HepG2 (cell line): Measurements from ENCODE around the gene SNAP47. TPM values are rescaled to one million over a fixed set of nuclear protein-coding genes. Genes with fewer than 3 reads are reported as not detected.

ENCODE experiments used
- ARHGAP35 ChIP-seq: sonication (generic); formaldehyde crosslinking; IDR thresholded peaks from 2 replicates; pipeline ENCODE4 v1.9.0; 2022; ENCODE audit warnings: mild to moderate bottlenecking, inconsistent platforms, moderate library complexity, missing genetic modification reagents, borderline replicate concordance
- DR1 ChIP-seq: sonication (generic); formaldehyde crosslinking; IDR thresholded peaks from 2 replicates; pipeline ENCODE4 v1.8.0; 2021; ENCODE audit warnings: mild to moderate bottlenecking, missing genetic modification reagents, inconsistent platforms
- ESRRA ChIP-seq: sonication (generic); formaldehyde crosslinking; IDR thresholded peaks from 2 replicates; pipeline ENCODE4 v1.5.1; 2020; ENCODE audit warnings: mild to moderate bottlenecking, low read depth, missing genetic modification reagents
- IKZF5 ChIP-seq: IDR thresholded peaks from 2 replicates; pipeline ENCODE4 v1.6.1; 2018; ENCODE audit warnings: missing genetic modification reagents, mild to moderate bottlenecking, missing compliant biosample characterization
- MTA3 ChIP-seq: sonication (generic); formaldehyde crosslinking; IDR thresholded peaks from 2 replicates; pipeline ENCODE4 v1.4.0; 2020; ENCODE audit warnings: missing genetic modification reagents
- PREB ChIP-seq: sonication (generic); formaldehyde crosslinking; IDR thresholded peaks from 2 replicates; pipeline ENCODE4 v1.4.0; 2020; ENCODE audit warnings: missing genetic modification reagents
- SNAI1 ChIP-seq: sonication (generic); formaldehyde crosslinking; IDR thresholded peaks from 2 replicates; pipeline ENCODE4 v1.5.0; 2020; ENCODE audit warnings: mild to moderate bottlenecking, missing genetic modification reagents, borderline replicate concordance
- TBX2 ChIP-seq: sonication (generic); formaldehyde crosslinking; IDR thresholded peaks from 2 replicates; pipeline ENCODE4 v1.5.0; 2020; ENCODE audit warnings: missing genetic modification reagents, mild to moderate bottlenecking, borderline replicate concordance
- TCF12 ChIP-seq, 2 experiments: fragments of 450-650 bp in 1 of 2; sonication (generic) in 1 of 2; formaldehyde crosslinking in 1 of 2; IDR thresholded peaks; 2 replicates each; pipeline versions ENCODE4 v1.6.1 to v1.8.0; 2017 to 2022; ENCODE audit warnings: antibody characterized with exemption in 1 of 2, mild to moderate bottlenecking in 1 of 2, missing genetic modification reagents in 1 of 2, moderate library complexity in 1 of 2
- ZNF251 ChIP-seq: sonication (generic); formaldehyde crosslinking; IDR thresholded peaks from 2 replicates; pipeline ENCODE4 v1.9.0; 2021; ENCODE audit warnings: mild to moderate bottlenecking, missing genetic modification reagents
- polyA plus RNA-seq, 8 experiments: library from polyadenylated mRNA; depleted of rRNA in 3 of 8; stranded (reverse) in 7 of 8; unstranded in 1 of 8; fragments of >200 nt; fragmentation: Illumina TruSeq in 4 of 8; extraction: Trizol in 4 of 8; gene quantifications; 2 replicates each; pipeline versions ENCODE4 v1.2.1 to v1.2.3, GENCODE V29; 2011 to 2016; ENCODE audit warnings: low read depth in 4 of 8, missing spikeins in 1 of 8, mixed read lengths in 1 of 8; ENCODE audit not compliant: insufficient read depth in 1 of 8
- total RNA-seq, 5 experiments: library from RNA; depleted of rRNA; stranded (reverse); fragments of >200 nt; fragmentation: Illumina TruSeq; extraction: Trizol; gene quantifications; 2 replicates each; pipeline ENCODE4 v1.2.3, GENCODE V29; 2016; ENCODE audit warnings: low read depth in 1 of 5
- TF ChIP-seq, protein P1 (sequence below): sonication (generic); formaldehyde crosslinking; IDR thresholded peaks from 2 replicates; pipeline ENCODE4 v1.5.1; 2020; ENCODE audit warnings: missing genetic modification reagents, mild to moderate bottlenecking, borderline replicate concordance
- TF ChIP-seq, protein P2 (sequence below): sonication (generic); formaldehyde crosslinking; IDR thresholded peaks from 2 replicates; pipeline ENCODE4 v1.8.0; 2022; ENCODE audit warnings: missing genetic modification reagents, mild to moderate bottlenecking, inconsistent platforms, borderline replicate concordance
- TF ChIP-seq, protein P3 (sequence below): sonication (generic); formaldehyde crosslinking; IDR thresholded peaks from 2 replicates; pipeline ENCODE4 v1.8.0; 2022; ENCODE audit warnings: low read depth, missing genetic modification reagents
- TF ChIP-seq, protein P4 (sequence below): fragments of 450-650 bp; IDR thresholded peaks from 2 replicates; pipeline ENCODE4 v1.6.1; 2017; ENCODE audit warnings: mild to moderate bottlenecking

SNAP47 gene
- total and polyA plus RNA-seq, 2 of the 13 experiments (the other 11 are each of a cell fraction or from before 2014, with no cell fraction given), result 13.6 to 25.1 TPM

DNA sequence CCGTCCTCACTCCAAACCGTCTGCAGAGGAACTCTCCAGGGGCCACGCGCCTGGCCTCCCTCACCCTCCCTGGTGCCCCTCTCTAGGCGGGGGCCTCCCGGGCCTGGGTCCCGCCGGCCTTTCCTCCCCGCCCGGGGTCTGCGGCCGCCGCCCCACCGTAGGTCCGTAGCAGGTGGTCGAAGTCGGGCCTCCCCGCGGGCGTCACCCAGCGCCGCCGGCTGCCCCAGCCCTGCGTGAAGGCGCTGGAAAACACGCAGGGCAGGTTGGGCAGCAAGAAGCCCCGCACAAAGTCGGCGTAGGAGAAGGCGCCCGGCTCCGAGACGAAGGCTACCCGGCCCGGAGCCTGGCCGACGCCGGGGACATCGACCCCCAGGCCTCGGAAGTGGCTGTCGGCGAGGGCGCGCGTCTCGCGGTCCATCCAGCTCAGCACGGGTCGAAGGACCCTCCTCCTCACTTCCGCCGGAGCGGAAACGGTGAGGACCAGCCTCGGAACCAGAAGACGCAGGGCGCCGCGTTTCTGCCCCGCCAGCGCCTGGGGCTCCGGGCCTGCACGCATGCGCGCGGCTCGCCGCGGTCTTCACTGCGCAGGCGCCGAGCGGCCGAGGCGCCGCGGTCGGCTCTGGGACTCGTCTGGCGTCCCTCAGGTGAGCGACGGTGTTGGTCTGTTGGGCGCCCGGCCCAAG lies at the start of gene SNAP47, which contains the start of gene JMJD4 (continued):
- TF ChIP-seq DR1, result peak; percentile 90; the same call in 1 of the 2 replicates
- peak; percentile 96 for TF ChIP-seq IKZF5 (CRISPR knock-in tag)
- TF ChIP-seq MTA3 (CRISPR knock-in tag), result no peak
- peak; percentile 93 for TF ChIP-seq ARHGAP35 (CRISPR knock-in tag)
- TF ChIP-seq, protein P1, sequence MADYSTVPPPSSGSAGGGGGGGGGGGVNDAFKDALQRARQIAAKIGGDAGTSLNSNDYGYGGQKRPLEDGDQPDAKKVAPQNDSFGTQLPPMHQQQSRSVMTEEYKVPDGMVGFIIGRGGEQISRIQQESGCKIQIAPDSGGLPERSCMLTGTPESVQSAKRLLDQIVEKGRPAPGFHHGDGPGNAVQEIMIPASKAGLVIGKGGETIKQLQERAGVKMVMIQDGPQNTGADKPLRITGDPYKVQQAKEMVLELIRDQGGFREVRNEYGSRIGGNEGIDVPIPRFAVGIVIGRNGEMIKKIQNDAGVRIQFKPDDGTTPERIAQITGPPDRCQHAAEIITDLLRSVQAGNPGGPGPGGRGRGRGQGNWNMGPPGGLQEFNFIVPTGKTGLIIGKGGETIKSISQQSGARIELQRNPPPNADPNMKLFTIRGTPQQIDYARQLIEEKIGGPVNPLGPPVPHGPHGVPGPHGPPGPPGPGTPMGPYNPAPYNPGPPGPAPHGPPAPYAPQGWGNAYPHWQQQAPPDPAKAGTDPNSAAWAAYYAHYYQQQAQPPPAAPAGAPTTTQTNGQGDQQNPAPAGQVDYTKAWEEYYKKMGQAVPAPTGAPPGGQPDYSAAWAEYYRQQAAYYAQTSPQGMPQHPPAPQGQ (CRISPR knock-in tag), result no peak
- TF ChIP-seq, protein P2, sequence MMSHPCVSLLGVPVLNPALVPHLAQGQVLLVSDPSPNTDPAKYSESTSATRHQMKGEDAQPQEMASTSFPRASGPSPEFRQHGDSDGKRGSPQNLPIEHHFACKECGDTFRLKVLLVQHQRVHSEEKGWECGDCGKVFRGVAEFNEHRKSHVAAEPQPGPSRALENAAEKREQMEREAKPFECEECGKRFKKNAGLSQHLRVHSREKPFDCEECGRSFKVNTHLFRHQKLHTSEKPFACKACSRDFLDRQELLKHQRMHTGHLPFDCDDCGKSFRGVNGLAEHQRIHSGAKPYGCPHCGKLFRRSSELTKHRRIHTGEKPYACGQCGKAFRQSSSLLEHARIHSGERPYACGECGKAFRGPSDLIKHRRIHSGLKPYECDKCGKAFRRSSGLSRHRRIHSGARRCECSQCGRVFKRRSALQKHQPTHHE, result peak; percentile 97
- no peak for TF ChIP-seq ZNF251 (CRISPR knock-in tag)
- TF ChIP-seq TCF12 (IDR thresholded peaks at IDR 0.05), result no peak
- TF ChIP-seq TCF12 (CRISPR knock-in tag; IDR thresholded peaks at IDR 0.05), result no peak; the same call in 1 of the 2 replicates
- TF ChIP-seq TBX2 (CRISPR knock-in tag), result peak; percentile 83; the same call in 1 of the 2 replicates
- TF ChIP-seq SNAI1 (CRISPR knock-in tag), result no peak
- peak; percentile 86; the same call in 1 of the 2 replicates for TF ChIP-seq ESRRA
- TF ChIP-seq, protein P3, sequence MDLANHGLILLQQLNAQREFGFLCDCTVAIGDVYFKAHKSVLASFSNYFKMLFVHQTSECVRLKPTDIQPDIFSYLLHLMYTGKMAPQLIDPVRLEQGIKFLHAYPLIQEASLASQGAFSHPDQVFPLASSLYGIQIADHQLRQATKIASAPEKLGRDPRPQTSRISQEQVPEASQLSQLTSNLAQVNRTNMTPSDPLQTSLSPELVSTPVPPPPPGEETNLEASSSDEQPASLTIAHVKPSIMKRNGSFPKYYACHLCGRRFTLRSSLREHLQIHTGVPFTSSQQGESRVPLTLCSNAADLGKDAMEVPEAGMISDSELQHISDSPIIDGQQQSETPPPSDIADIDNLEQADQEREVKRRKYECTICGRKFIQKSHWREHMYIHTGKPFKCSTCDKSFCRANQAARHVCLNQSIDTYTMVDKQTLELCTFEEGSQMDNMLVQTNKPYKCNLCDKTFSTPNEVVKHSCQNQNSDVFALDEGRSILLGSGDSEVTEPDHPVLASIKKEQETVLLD (CRISPR knock-in tag), result peak; percentile 70
- TF ChIP-seq PREB (CRISPR knock-in tag), result no peak
- TF ChIP-seq, protein P4, sequence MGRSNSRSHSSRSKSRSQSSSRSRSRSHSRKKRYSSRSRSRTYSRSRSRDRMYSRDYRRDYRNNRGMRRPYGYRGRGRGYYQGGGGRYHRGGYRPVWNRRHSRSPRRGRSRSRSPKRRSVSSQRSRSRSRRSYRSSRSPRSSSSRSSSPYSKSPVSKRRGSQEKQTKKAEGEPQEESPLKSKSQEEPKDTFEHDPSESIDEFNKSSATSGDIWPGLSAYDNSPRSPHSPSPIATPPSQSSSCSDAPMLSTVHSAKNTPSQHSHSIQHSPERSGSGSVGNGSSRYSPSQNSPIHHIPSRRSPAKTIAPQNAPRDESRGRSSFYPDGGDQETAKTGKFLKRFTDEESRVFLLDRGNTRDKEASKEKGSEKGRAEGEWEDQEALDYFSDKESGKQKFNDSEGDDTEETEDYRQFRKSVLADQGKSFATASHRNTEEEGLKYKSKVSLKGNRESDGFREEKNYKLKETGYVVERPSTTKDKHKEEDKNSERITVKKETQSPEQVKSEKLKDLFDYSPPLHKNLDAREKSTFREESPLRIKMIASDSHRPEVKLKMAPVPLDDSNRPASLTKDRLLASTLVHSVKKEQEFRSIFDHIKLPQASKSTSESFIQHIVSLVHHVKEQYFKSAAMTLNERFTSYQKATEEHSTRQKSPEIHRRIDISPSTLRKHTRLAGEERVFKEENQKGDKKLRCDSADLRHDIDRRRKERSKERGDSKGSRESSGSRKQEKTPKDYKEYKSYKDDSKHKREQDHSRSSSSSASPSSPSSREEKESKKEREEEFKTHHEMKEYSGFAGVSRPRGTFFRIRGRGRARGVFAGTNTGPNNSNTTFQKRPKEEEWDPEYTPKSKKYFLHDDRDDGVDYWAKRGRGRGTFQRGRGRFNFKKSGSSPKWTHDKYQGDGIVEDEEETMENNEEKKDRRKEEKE, result no peak
